Measurements from ENCODE around the gene ADAM15.

DNA sequence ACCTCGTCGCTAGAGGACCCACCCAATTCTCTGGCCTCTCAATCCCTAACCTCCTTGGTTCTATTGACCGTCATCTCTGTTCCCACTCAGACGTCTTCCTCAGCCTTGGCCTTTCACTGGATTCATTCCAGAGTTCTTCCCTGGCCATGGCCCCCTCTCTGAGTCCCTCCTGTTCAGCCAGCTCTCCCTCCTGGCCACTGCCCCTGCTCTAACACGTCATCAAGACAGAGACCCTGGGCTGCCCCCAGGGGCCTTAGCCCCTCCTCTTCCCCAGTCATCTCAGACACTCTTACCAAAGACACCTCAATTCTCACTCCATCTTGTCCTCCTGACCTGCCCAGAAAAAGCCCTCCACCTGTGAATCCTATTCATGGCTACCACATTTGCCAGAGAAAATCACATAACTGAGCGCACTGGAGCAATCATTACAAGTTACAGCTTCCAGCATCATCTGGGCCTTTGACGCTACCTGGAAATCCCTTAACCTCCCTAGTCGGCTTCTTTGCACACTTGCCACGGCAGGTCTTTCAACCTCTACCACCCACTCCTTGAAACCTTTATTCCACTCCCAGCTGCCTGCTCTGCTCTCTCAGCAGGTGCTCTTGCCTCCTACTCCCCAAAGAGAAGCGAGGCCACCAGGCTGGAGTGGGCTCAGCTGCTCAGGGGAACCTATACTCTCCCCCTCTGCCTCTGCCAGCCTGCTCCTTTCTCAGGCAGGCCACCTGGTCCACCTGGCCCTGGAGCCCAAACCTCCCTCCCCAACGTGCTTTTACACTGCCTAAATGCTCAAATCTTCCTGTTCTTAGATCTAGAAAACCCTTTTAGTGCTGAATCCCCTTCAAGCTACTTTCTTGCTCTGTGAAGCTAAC, 31.5 kb upstream of the ADAM15 start:
- TF ChIP-seq, protein P1, sequence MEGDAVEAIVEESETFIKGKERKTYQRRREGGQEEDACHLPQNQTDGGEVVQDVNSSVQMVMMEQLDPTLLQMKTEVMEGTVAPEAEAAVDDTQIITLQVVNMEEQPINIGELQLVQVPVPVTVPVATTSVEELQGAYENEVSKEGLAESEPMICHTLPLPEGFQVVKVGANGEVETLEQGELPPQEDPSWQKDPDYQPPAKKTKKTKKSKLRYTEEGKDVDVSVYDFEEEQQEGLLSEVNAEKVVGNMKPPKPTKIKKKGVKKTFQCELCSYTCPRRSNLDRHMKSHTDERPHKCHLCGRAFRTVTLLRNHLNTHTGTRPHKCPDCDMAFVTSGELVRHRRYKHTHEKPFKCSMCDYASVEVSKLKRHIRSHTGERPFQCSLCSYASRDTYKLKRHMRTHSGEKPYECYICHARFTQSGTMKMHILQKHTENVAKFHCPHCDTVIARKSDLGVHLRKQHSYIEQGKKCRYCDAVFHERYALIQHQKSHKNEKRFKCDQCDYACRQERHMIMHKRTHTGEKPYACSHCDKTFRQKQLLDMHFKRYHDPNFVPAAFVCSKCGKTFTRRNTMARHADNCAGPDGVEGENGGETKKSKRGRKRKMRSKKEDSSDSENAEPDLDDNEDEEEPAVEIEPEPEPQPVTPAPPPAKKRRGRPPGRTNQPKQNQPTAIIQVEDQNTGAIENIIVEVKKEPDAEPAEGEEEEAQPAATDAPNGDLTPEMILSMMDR (conservative IDR thresholded peaks at IDR 0.05; ENCODE audit: low read depth, low read length) = no peak
- no peak for TF ChIP-seq EZH2 (IDR thresholded peaks at IDR 0.05; ENCODE audit: borderline replicate concordance, low read depth, low read length, poor library complexity, severe bottlenecking)
